NB4 (cell line): Measurements from ENCODE around the gene SYT6.

Source experiments
- CTCF ChIP-seq: IDR thresholded peaks from one replicate; pipeline ENCODE4 v1.5.1; 2012; ENCODE audit warnings: low read depth, low read length
- MAX ChIP-seq: IDR thresholded peaks from 2 replicates; pipeline ENCODE4 v1.6.1; 2011; ENCODE audit warnings: low read depth, low read length
- POLR2A ChIP-seq: IDR thresholded peaks from 2 replicates; pipeline ENCODE4 v1.6.1; 2011; ENCODE audit warnings: mild to moderate bottlenecking; ENCODE audit not compliant: insufficient read length; ENCODE audit errors: extremely low read depth

GRCh38 chr1:114164840-114165543 is 11.3 kb upstream of the SYT6 start:
- TF ChIP-seq CTCF (no peak), POLR2A (no peak), MAX (no peak)
